ENCODE results near the gene FAM83B.

GRCh38 chr6:54935739-54936138 is 89.2 kb downstream of the FAM83B start:
- TF ChIP-seq CTCF (IDR thresholded peaks at IDR 0.05) (no peak), ZFX (IDR thresholded peaks at IDR 0.05; ENCODE audit: borderline replicate concordance) (no peak)

Data from 22Rv1 (cell line).